Astrocyte (in vitro differentiated cells and primary cell): ENCODE data around the gene CLEC2D. TPM values are rescaled to one million over a fixed set of nuclear protein-coding genes. Genes with fewer than 3 reads are reported as not detected.
"Not testable (repeated sequence)": the region's sequence is repeated elsewhere in the genome, so short reads cannot be mapped to it uniquely, and the experiment has no call there.

Source experiments
- DNase-seq: peaks from one replicate; pipeline ENCODE4 v3.0.0-alpha.2; 2010; ENCODE audit warnings: low read depth
- FAIRE-seq: peaks from 2 replicates; lab custom pipeline; 2011; peaks lifted over from hg19 to GRCh38; lab: Jason Lieb, UNC
- H2AFZ ChIP-seq: 2 replicates; pipeline ENCODE4 v1.6.0; 2012; ENCODE audit warnings: low read depth, low read length, inconsistent platforms
- H3K27ac ChIP-seq: 2 replicates; pipeline ENCODE4 v1.5.1; 2011; ENCODE audit warnings: low read depth, low read length, inconsistent platforms
- H3K27me3 ChIP-seq: 2 replicates; pipeline ENCODE4 v1.6.0; 2011; ENCODE audit warnings: low read length, inconsistent platforms; ENCODE audit not compliant: insufficient read depth
- H3K36me3 ChIP-seq: 2 replicates; pipeline ENCODE4 v1.5.1; 2011; ENCODE audit warnings: low read length, inconsistent platforms; ENCODE audit not compliant: insufficient read depth
- H3K4me1 ChIP-seq: 2 replicates; pipeline ENCODE4 v1.5.1; 2011; ENCODE audit warnings: low read length, inconsistent platforms; ENCODE audit not compliant: insufficient read depth
- H3K4me2 ChIP-seq: 2 replicates; pipeline ENCODE4 v1.6.0; 2012; ENCODE audit warnings: low read length, inconsistent platforms
- H3K4me3 ChIP-seq: 2 replicates; pipeline ENCODE4 v1.5.1; 2011; ENCODE audit warnings: low read depth, mild to moderate bottlenecking, low read length, inconsistent platforms; ENCODE audit not compliant: insufficient read depth
- H3K79me2 ChIP-seq: 2 replicates; pipeline ENCODE4 v1.6.0; 2012; ENCODE audit warnings: mild to moderate bottlenecking, low read length, inconsistent platforms; ENCODE audit not compliant: insufficient read depth
- H3K9ac ChIP-seq: 2 replicates; pipeline ENCODE4 v1.6.0; 2012; ENCODE audit warnings: mild to moderate bottlenecking, low read length, inconsistent platforms
- H3K9me3 ChIP-seq: 2 replicates; pipeline ENCODE4 v1.5.1; 2012; ENCODE audit warnings: low read depth, mild to moderate bottlenecking, low read length, inconsistent platforms; ENCODE audit not compliant: insufficient read depth
- H4K20me1 ChIP-seq: 2 replicates; pipeline ENCODE4 v1.6.0; 2012; ENCODE audit warnings: low read length, inconsistent platforms; ENCODE audit not compliant: insufficient read depth
- H3K27ac Mint-ChIP-seq: one replicate; pipeline ENCODE4 v1.8.0; 2021; ENCODE audit warnings: mild to moderate bottlenecking, mixed read lengths; ENCODE audit not compliant: unreplicated experiment
- H3K27me3 Mint-ChIP-seq: one replicate; pipeline ENCODE4 v1.8.0; 2021; ENCODE audit warnings: low read depth, mixed read lengths; ENCODE audit not compliant: unreplicated experiment
- H3K36me3 Mint-ChIP-seq: one replicate; pipeline ENCODE4 v1.8.0; 2021; ENCODE audit warnings: low read depth, mixed read lengths; ENCODE audit not compliant: unreplicated experiment
- H3K4me1 Mint-ChIP-seq: one replicate; pipeline ENCODE4 v1.8.0; 2021; ENCODE audit warnings: low read depth, mixed read lengths; ENCODE audit not compliant: unreplicated experiment
- H3K4me3 Mint-ChIP-seq: one replicate; pipeline ENCODE4 v1.8.0; 2021; ENCODE audit warnings: mild to moderate bottlenecking, moderate library complexity, mixed read lengths; ENCODE audit not compliant: unreplicated experiment
- H3K9me3 Mint-ChIP-seq: one replicate; pipeline ENCODE4 v1.8.0; 2021; ENCODE audit warnings: mild to moderate bottlenecking, mixed read lengths; ENCODE audit not compliant: unreplicated experiment
- EZH2 ChIP-seq: IDR thresholded peaks from 2 replicates; pipeline ENCODE4 v1.6.1; 2012; ENCODE audit warnings: mild to moderate bottlenecking, low read length, inconsistent platforms; ENCODE audit not compliant: insufficient read depth
- total RNA-seq: library from RNA; stranded (reverse); gene quantifications from 2 replicates; pipeline ENCODE4 v1.2.1, GENCODE V29; 2021
- TF ChIP-seq, protein P1 (sequence below): IDR thresholded peaks from 2 replicates; pipeline ENCODE4 v1.5.1; 2011; ENCODE audit warnings: low read depth, mild to moderate bottlenecking, inconsistent platforms, low read length, moderate library complexity; ENCODE audit not compliant: insufficient read depth

Gene CLEC2D
- total RNA-seq, 1 donor from 2014 or later, result 4.7 TPM

GRCh38 chr12:9694241-9694640 lies 24.7 kb downstream of the CLEC2D start:
- Mint-ChIP-seq H3K27me3 (no peaks in the 10 kb centered on the region), H3K27ac (no peak overlapping the region), H3K9me3 (peaks cover 3% of the 10 kb centered on the region), H3K36me3 (peaks cover 16% of the 10 kb centered on the region), H3K4me1 (no peaks in the 10 kb centered on the region), H3K4me3 (no peak overlapping the region)
- no peaks in the 10 kb centered on the region for H3K36me3 ChIP-seq
- H3K9ac ChIP-seq, result no peak overlapping the region
- H3K27me3 ChIP-seq, result no peaks in the 10 kb centered on the region
- H3K27ac ChIP-seq, result no peak overlapping the region
- H3K4me3 ChIP-seq, result no peak overlapping the region
- no peaks in the 10 kb centered on the region for H4K20me1 ChIP-seq
- no peak for DNase-seq
- no peaks in the 10 kb centered on the region for H3K4me1 ChIP-seq
- no peak overlapping the region for H3K4me2 ChIP-seq
- no peak for FAIRE-seq
- TF ChIP-seq, protein P1, sequence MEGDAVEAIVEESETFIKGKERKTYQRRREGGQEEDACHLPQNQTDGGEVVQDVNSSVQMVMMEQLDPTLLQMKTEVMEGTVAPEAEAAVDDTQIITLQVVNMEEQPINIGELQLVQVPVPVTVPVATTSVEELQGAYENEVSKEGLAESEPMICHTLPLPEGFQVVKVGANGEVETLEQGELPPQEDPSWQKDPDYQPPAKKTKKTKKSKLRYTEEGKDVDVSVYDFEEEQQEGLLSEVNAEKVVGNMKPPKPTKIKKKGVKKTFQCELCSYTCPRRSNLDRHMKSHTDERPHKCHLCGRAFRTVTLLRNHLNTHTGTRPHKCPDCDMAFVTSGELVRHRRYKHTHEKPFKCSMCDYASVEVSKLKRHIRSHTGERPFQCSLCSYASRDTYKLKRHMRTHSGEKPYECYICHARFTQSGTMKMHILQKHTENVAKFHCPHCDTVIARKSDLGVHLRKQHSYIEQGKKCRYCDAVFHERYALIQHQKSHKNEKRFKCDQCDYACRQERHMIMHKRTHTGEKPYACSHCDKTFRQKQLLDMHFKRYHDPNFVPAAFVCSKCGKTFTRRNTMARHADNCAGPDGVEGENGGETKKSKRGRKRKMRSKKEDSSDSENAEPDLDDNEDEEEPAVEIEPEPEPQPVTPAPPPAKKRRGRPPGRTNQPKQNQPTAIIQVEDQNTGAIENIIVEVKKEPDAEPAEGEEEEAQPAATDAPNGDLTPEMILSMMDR, result no peak
- no peak for TF ChIP-seq EZH2
- no peak overlapping the region for H2AFZ ChIP-seq
- no peaks in the 10 kb centered on the region for H3K9me3 ChIP-seq
- H3K79me2 ChIP-seq, result no peaks in the 10 kb centered on the region

GRCh38 chr12:9695150-9695549 lies 25.6 kb downstream of the CLEC2D start:
- H3K27ac ChIP-seq, H3K9me3 Mint-ChIP-seq, DNase-seq, H3K4me1 ChIP-seq, H3K9me3 ChIP-seq, H4K20me1 ChIP-seq, H3K4me2 ChIP-seq, H3K4me1 Mint-ChIP-seq, H3K27ac Mint-ChIP-seq, H3K4me3 Mint-ChIP-seq, H3K4me3 ChIP-seq, FAIRE-seq, H3K27me3 ChIP-seq, H3K9ac ChIP-seq, H3K36me3 ChIP-seq, H3K79me2 ChIP-seq, H2AFZ ChIP-seq, H3K27me3 Mint-ChIP-seq: not testable (repeated sequence)
- H3K36me3 Mint-ChIP-seq, result peaks cover 15% of the 10 kb centered on the region

DNA sequence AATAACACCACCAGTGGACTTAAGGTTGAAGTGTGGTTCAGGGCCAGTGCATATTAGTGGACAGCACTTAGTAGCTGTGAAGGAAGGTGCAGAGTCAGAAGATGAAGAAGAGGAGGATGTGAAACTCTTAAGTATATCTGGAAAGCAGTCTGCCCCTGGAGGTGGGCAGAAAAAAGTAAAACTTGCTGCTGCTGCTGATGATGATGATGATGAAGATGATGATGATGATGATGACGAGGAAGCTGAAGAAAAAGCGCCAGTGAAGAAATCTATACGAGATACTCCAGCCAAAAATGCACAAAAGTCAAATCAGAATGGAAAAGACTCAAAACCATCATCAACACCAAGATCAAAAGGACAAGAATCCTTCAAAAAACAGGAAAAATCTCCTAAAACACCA lies 26.1 kb downstream of the CLEC2D start:
- not testable (repeated sequence) for H3K4me1 Mint-ChIP-seq, H2AFZ ChIP-seq, H3K27me3 ChIP-seq, H3K4me3 ChIP-seq, DNase-seq, H3K4me2 ChIP-seq, H3K36me3 ChIP-seq, H3K27ac ChIP-seq, H3K9me3 Mint-ChIP-seq, H3K4me1 ChIP-seq, H3K79me2 ChIP-seq, H4K20me1 ChIP-seq, H3K27ac Mint-ChIP-seq, FAIRE-seq, H3K4me3 Mint-ChIP-seq, H3K27me3 Mint-ChIP-seq, H3K9ac ChIP-seq, H3K9me3 ChIP-seq
- H3K36me3 Mint-ChIP-seq, result peaks cover 15% of the 10 kb centered on the region

DNA sequence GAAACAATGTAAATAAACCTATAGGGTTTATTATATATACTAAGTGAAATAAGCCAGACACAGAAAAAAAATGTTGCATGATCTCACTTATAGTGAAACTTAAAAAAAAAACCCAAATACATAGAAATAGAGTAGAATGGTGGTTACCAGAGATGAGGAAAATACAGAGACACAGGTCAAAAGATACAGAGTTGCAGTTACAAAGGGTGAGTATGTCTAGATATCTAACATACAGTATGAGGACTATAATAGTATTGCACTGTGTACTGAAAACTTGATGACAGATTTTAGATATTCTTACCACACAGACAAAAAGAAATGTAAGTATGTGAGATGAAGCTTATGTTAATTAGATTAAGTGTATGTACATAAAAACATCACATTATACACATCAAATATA lies 28.1 kb downstream of the CLEC2D start:
- H2AFZ ChIP-seq, result no peak overlapping the region
- TF ChIP-seq EZH2, result no peak
- TF ChIP-seq, protein P1, result no peak
- peaks cover 3% of the 10 kb centered on the region for H3K9me3 Mint-ChIP-seq
- no peaks in the 10 kb centered on the region for H3K36me3 ChIP-seq
- DNase-seq, result no peak
- H3K4me1 Mint-ChIP-seq, result no peaks in the 10 kb centered on the region
- no peaks in the 10 kb centered on the region for H4K20me1 ChIP-seq
- no peak overlapping the region for H3K27ac Mint-ChIP-seq
- H3K36me3 Mint-ChIP-seq, result peaks cover 15% of the 10 kb centered on the region
- H3K4me3 Mint-ChIP-seq, result no peak overlapping the region
- no peaks in the 10 kb centered on the region for H3K27me3 Mint-ChIP-seq
- H3K9me3 ChIP-seq, result no peaks in the 10 kb centered on the region
- H3K4me3 ChIP-seq, result no peak overlapping the region
- H3K27ac ChIP-seq, result no peak overlapping the region
- H3K9ac ChIP-seq, result no peak overlapping the region
- H3K79me2 ChIP-seq, result no peaks in the 10 kb centered on the region
- H3K27me3 ChIP-seq, result no peaks in the 10 kb centered on the region
- no peaks in the 10 kb centered on the region for H3K4me1 ChIP-seq
- no peak overlapping the region for H3K4me2 ChIP-seq
- no peak for FAIRE-seq
